Astrocyte (in vitro differentiated cells and primary cell): ENCODE measurements around the gene WIZ.

Experiments used
- EZH2 ChIP-seq: IDR thresholded peaks from 2 replicates; pipeline ENCODE4 v1.6.1; 2012; ENCODE audit warnings: mild to moderate bottlenecking, low read length, inconsistent platforms; ENCODE audit not compliant: insufficient read depth
- TF ChIP-seq, protein P1 (sequence below): IDR thresholded peaks from 2 replicates; pipeline ENCODE4 v1.5.1; 2011; ENCODE audit warnings: low read depth, mild to moderate bottlenecking, inconsistent platforms, low read length, moderate library complexity; ENCODE audit not compliant: insufficient read depth

DNA sequence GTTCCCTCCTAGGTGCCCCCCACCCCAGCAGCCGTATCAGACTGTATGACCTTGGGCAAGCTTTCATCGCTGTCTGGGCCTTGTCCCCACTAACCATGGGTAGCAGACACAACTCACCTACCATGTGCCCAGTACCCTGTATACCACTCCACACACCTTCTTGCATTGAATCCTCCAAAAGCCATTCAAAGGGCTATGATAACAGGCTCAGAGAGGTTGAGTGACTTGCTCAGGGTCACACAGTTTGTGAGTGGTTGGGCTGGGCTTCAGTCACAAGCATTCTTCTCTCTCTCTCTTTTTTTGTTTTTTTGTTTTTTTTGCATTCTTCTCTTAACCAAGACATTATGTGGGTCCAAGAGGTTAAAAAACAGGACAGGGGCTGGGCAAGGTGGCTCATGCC lies 11.9 kb upstream of the WIZ start:
- TF ChIP-seq, protein P1, sequence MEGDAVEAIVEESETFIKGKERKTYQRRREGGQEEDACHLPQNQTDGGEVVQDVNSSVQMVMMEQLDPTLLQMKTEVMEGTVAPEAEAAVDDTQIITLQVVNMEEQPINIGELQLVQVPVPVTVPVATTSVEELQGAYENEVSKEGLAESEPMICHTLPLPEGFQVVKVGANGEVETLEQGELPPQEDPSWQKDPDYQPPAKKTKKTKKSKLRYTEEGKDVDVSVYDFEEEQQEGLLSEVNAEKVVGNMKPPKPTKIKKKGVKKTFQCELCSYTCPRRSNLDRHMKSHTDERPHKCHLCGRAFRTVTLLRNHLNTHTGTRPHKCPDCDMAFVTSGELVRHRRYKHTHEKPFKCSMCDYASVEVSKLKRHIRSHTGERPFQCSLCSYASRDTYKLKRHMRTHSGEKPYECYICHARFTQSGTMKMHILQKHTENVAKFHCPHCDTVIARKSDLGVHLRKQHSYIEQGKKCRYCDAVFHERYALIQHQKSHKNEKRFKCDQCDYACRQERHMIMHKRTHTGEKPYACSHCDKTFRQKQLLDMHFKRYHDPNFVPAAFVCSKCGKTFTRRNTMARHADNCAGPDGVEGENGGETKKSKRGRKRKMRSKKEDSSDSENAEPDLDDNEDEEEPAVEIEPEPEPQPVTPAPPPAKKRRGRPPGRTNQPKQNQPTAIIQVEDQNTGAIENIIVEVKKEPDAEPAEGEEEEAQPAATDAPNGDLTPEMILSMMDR = no peak
- no peak for TF ChIP-seq EZH2
